Measurements from ENCODE around the gene PIGC. TPM values are rescaled to one million over a fixed set of nuclear protein-coding genes. Genes with fewer than 3 reads are reported as not detected.

The PIGC gene
- total and polyA plus RNA-seq, 4 donors = 8.6 to 18.4 (median 13.2) TPM

GRCh38 chr1:172394141-172394751 is 49.6 kb downstream of the PIGC start:
- H3K36me3 ChIP-seq (ENCODE audit: control insufficient read depth in 4 of 4, insufficient read depth in 3 of 4, low read depth in 1 of 4, low read length in 3 of 4) = no peaks in the 10 kb centered on the region
- peak overlapping the region in 1 of 2 donors; percentile 21 for H3K27ac ChIP-seq (ENCODE audit: low read depth in 1 of 2, low read length in 2 of 2)
- no peaks in the 10 kb centered on the region for H3K27me3 ChIP-seq (ENCODE audit: control insufficient read depth in 4 of 4, insufficient read depth in 4 of 4, low read length in 3 of 4)

GRCh38 chr1:172393354-172393753 is 50.5 kb downstream of the PIGC start:
- no peak overlapping the region for H3K27ac ChIP-seq (ENCODE audit: low read depth in 1 of 2, low read length in 2 of 2)
- DNase-seq (ENCODE audit: low spot score) = no peak

More at GRCh38 chr1:172394141-172394751, 49.6 kb downstream of the PIGC start:
- TF ChIP-seq JUND (IDR thresholded peaks at IDR 0.05) (no peak), SP1 (IDR thresholded peaks at IDR 0.05) (no peak), HNF4A (conservative IDR thresholded peaks at IDR 0.05) (no peak), EGR1 (IDR thresholded peaks at IDR 0.05; ENCODE audit: low read depth in 2 of 2) (no peak), FOXA2 (IDR thresholded peaks at IDR 0.05) (no peak), HNF4G (IDR thresholded peaks at IDR 0.05) (no peak), NR2F2 (IDR thresholded peaks at IDR 0.05) (no peak), GABPA (IDR thresholded peaks at IDR 0.05 in 1 of 2, conservative IDR thresholded peaks at IDR 0.05 in 1 of 2) (no peak)
- H3K9ac ChIP-seq (ENCODE audit: low read depth in 1 of 2, low read length in 2 of 2) = no peak overlapping the region
- no peak for DNase-seq (ENCODE audit: low spot score)
- no peak overlapping the region for H3K4me3 ChIP-seq (ENCODE audit: low read depth in 1 of 3, low read length in 3 of 3)
- no peaks in the 10 kb centered on the region for H3K9me3 ChIP-seq (ENCODE audit: control insufficient read depth in 4 of 4, low read length in 3 of 4)
- H3K4me1 ChIP-seq (ENCODE audit: control insufficient read depth in 4 of 4, insufficient read depth in 4 of 4, low read length in 3 of 4) = peaks cover 0 to 5% (median 0%) of the 10 kb centered on the region in 4 donors
- 56% methylated on average over 4 of the region's 4 CpGs for WGBS

More at GRCh38 chr1:172393354-172393753, 50.5 kb downstream of the PIGC start:
- WGBS = 86% methylated on average over 5 of the region's 5 CpGs
- Histone ChIP-seq H3K4me1 (ENCODE audit: control insufficient read depth in 4 of 4, insufficient read depth in 4 of 4, low read length in 3 of 4) (peaks cover 0 to 5% (median 0%) of the 10 kb centered on the region in 4 donors), H3K4me3 (ENCODE audit: low read depth in 1 of 3, low read length in 3 of 3) (no peak overlapping the region), H3K27me3 (ENCODE audit: control insufficient read depth in 4 of 4, insufficient read depth in 4 of 4, low read length in 3 of 4) (no peaks in the 10 kb centered on the region), H3K9ac (ENCODE audit: low read depth in 1 of 2, low read length in 2 of 2) (no peak overlapping the region), H3K9me3 (ENCODE audit: control insufficient read depth in 4 of 4, low read length in 3 of 4) (no peaks in the 10 kb centered on the region), H3K36me3 (ENCODE audit: control insufficient read depth in 4 of 4, insufficient read depth in 3 of 4, low read depth in 1 of 4, low read length in 3 of 4) (no peaks in the 10 kb centered on the region)
- TF ChIP-seq SP1 (IDR thresholded peaks at IDR 0.05) = no peak
- no peak for TF ChIP-seq GABPA (IDR thresholded peaks at IDR 0.05 in 1 of 2, conservative IDR thresholded peaks at IDR 0.05 in 1 of 2)
- TF ChIP-seq EGR1 (IDR thresholded peaks at IDR 0.05; ENCODE audit: low read depth in 2 of 2) = no peak
- no peak for TF ChIP-seq RXRA (IDR thresholded peaks at IDR 0.05)
- no peak for TF ChIP-seq JUND (IDR thresholded peaks at IDR 0.05)
- no peak for TF ChIP-seq YY1 (IDR thresholded peaks at IDR 0.05)
- no peak for TF ChIP-seq FOXA2 (IDR thresholded peaks at IDR 0.05)
- TF ChIP-seq HNF4A (conservative IDR thresholded peaks at IDR 0.05) = no peak
- no peak for TF ChIP-seq ZBTB33 (IDR thresholded peaks at IDR 0.05)
- no peak for TF ChIP-seq REST (IDR thresholded peaks at IDR 0.05)
- TF ChIP-seq FOXA1 (IDR thresholded peaks at IDR 0.05) = no peak
- TF ChIP-seq HNF4G (IDR thresholded peaks at IDR 0.05) = no peak
- TF ChIP-seq CTCF (IDR thresholded peaks at IDR 0.05; ENCODE audit: low read depth, low read length, missing input control) = no peak
- TF ChIP-seq ATF3 (IDR thresholded peaks at IDR 0.05) = no peak
- TF ChIP-seq TAF1 (conservative IDR thresholded peaks at IDR 0.05) = no peak
- no peak for TF ChIP-seq NR2F2 (IDR thresholded peaks at IDR 0.05)
- no peak for TF ChIP-seq MAX (IDR thresholded peaks at IDR 0.05)
- TF ChIP-seq RAD21 (IDR thresholded peaks at IDR 0.05) = no peak

Measured in liver (tissue), 9 donors.